ENCODE results near the gene COL24A1. TPM values are rescaled to one million over a fixed set of nuclear protein-coding genes. Genes with fewer than 3 reads are reported as not detected.
"Not testable (repeated sequence)": the region's sequence is repeated elsewhere in the genome, so short reads cannot be mapped to it uniquely, and the experiment has no call there.

COL24A1 gene
- total and polyA plus RNA-seq, 2 of the 8 experiments (the other 6 are each of a cell fraction or from before 2014, with no cell fraction given), result 0.23 to 1.1 TPM

DNA sequence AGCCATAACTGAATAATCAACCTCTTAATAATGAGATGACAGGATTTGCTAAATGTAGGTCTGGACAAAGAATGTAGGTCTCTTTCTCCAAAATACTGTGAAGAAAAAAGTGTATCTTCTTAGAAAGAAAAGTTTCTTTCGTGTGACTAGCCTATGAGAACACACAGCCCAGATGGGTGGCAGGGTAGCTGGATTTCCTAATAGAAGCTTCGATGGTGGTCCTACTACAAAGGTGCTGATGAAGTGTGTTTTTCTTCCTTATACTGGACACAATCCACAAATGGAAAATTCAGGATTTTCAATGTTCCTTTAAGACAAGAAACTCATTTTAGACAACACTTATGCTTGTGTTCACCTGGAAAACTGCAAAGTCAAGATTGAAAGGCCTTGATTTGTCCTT, 358.2 kb downstream of the COL24A1 start (continued):
- TF ChIP-seq ASH2L (IDR thresholded peaks at IDR 0.05; ENCODE audit: low read length), result no peak
- TF ChIP-seq SP1 (IDR thresholded peaks at IDR 0.05; ENCODE audit: low read depth, low read length), result no peak

DNA sequence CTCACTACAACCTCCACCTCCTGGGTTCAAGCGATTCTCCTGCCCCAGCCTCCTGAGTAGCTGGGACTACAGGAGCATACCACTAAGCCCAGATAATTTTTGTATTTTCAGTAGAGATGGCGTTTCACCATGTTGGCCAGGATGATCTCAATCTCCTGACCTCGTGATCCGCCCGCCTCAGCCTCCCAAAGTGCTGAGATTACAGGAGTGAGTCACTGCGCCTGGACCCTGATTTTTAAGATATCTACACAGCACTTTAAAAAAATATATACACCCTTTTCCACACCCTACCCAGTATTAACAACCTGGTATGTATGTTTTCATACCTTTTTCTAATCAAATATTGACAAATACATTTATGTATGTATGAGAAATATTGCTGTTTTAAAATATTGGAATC, 379.6 kb downstream of the COL24A1 start:
- H3K4me1 ChIP-seq (replicated peaks in 1 of 4; ENCODE audit: control insufficient read depth in 3 of 4, insufficient read depth in 4 of 4, low read length in 3 of 4); H2BK12ac ChIP-seq (ENCODE audit: low read depth, low read length); H2BK5ac ChIP-seq (ENCODE audit: low read depth, low read length); H3K18ac ChIP-seq (ENCODE audit: extremely low read depth, low read length); H3K4ac ChIP-seq (replicated peaks; ENCODE audit: insufficient read length, low read depth, low read length); H2AFZ ChIP-seq (ENCODE audit: low read length); H2BK20ac ChIP-seq (ENCODE audit: low read length); CTCF ChIA-PET (ENCODE audit: partially characterized antibody); H2AK5ac ChIP-seq (ENCODE audit: low read depth, low read length); DNase-seq (ENCODE audit: low read depth in 1 of 2, low spot score in 2 of 2); H3K23ac ChIP-seq (ENCODE audit: insufficient read length); H3K9me3 ChIP-seq (ENCODE audit: insufficient read depth in 2 of 2, low read depth in 1 of 2, low read length in 1 of 2); H3K36me3 ChIP-seq (ENCODE audit: control insufficient read depth in 2 of 4, insufficient read depth in 4 of 4, low read length in 3 of 4); FAIRE-seq; POLR2A ChIA-PET (ENCODE audit: partially characterized antibody); H3K56ac ChIP-seq (replicated peaks; ENCODE audit: insufficient read length, low read depth, low read length); H4K5ac ChIP-seq (ENCODE audit: insufficient read length, low read depth, low read length); H4K20me1 ChIP-seq (replicated peaks in 1 of 2; ENCODE audit: control insufficient read depth in 1 of 2, insufficient read depth in 2 of 2, low read length in 2 of 2); H4K8ac ChIP-seq (ENCODE audit: extremely low read depth, insufficient read depth, low read length); H3K4me2 ChIP-seq (ENCODE audit: insufficient read depth in 1 of 2, low read depth in 2 of 2, low read length in 2 of 2); H3K23me2 ChIP-seq (ENCODE audit: low read depth, low read length); H3K79me1 ChIP-seq (ENCODE audit: low read depth, low read length); H3K79me2 ChIP-seq (ENCODE audit: control insufficient read depth in 1 of 2, insufficient read depth in 2 of 2, low read length in 2 of 2); H3K14ac ChIP-seq (ENCODE audit: insufficient read length); H3K27ac ChIP-seq (ENCODE audit: low read depth, low read length); H4K91ac ChIP-seq (replicated peaks; ENCODE audit: insufficient read length, low read length); H2BK15ac ChIP-seq (ENCODE audit: low read length); H2BK120ac ChIP-seq (replicated peaks; ENCODE audit: low read depth, low read length); H3K27me3 ChIP-seq (replicated peaks in 1 of 4; ENCODE audit: control insufficient read depth in 3 of 4, extremely low read depth in 1 of 4, insufficient read depth in 3 of 4, low read length in 3 of 4); H3K4me3 ChIP-seq (ENCODE audit: extremely low read depth in 1 of 4, insufficient read depth in 2 of 4, low read depth in 3 of 4, low read length in 4 of 4); H3K9ac ChIP-seq (replicated peaks in 1 of 4; ENCODE audit: extremely low read depth in 1 of 4, low read depth in 3 of 4, low read length in 3 of 4): not testable (repeated sequence)
- WGBS, 2 experiments (ENCODE audit: extremely low coverage in 1 of 2, insufficient coverage in 1 of 2, insufficient read length in 1 of 2, insufficient replicate concordance in 2 of 2, low coverage in 1 of 2, low lambda C conversion rate in 2 of 2, missing lambda C conversion rate in 1 of 2), result 96% methylated on average over 6 of the region's 6 CpGs; no CpG with 5 or more reads in 1 of the 2 experiments

All from H1 (cell line).